WTC11 (cell line): ENCODE data around the gene TIMM50. TPM values are rescaled to one million over a fixed set of nuclear protein-coding genes. Genes with fewer than 3 reads are reported as not detected.

Source experiments
- ATAC-seq: fragments of 200-7000 bp; cut with Tn5 transposase; 2 replicates; pipeline ENCODE4 v1.10.0; 2021; ENCODE audit warnings: mild to moderate bottlenecking, moderate library complexity
- CTCF ChIA-PET: fragments of 300-600 bp; sonication (Branson Sonifier 250); formaldehyde crosslinking; loops from one replicate; lab custom pipeline; 2021; ENCODE audit warnings: antibody characterized with exemption; lab: Charles Lee
- POLR2A ChIA-PET: fragments of 350-600 bp; sonication (Branson Sonifier 250); formaldehyde crosslinking; loops from one replicate; lab custom pipeline; 2021; ENCODE audit warnings: antibody characterized with exemption; lab: Charles Lee
- DNase-seq: peaks from one replicate; pipeline ENCODE4 v3.0.0; 2021; ENCODE audit warnings: low spot score
- H3K27ac Mint-ChIP-seq: 2 replicates; pipeline ENCODE4 v1.8.0; 2021; ENCODE audit warnings: mixed read lengths
- H3K27me3 Mint-ChIP-seq: 2 replicates; pipeline ENCODE4 v1.8.0; 2021; ENCODE audit warnings: low read depth, mild to moderate bottlenecking, moderate library complexity, mixed read lengths
- H3K36me3 Mint-ChIP-seq: 2 replicates; pipeline ENCODE4 v1.8.0; 2021; ENCODE audit warnings: mixed read lengths
- H3K4me1 Mint-ChIP-seq: 2 replicates; pipeline ENCODE4 v1.8.0; 2022; ENCODE audit warnings: mixed read lengths
- H3K4me3 Mint-ChIP-seq: 2 replicates; pipeline ENCODE4 v1.8.0; 2021; ENCODE audit warnings: mild to moderate bottlenecking, moderate library complexity, mixed read lengths
- H3K9me3 Mint-ChIP-seq: 2 replicates; pipeline ENCODE4 v1.8.0; 2021; ENCODE audit warnings: mixed read lengths
- ATF2 ChIP-seq: sonication (generic); formaldehyde crosslinking; IDR thresholded peaks from 2 replicates; pipeline ENCODE4 v1.8.1; 2022; ENCODE audit warnings: low read depth, missing genetic modification reagents, borderline replicate concordance
- CBFB ChIP-seq: sonication (generic); formaldehyde crosslinking; IDR thresholded peaks from 2 replicates; pipeline ENCODE4 v1.8.1; 2022; ENCODE audit warnings: mild to moderate bottlenecking, low read depth, missing genetic modification reagents
- CREM ChIP-seq: sonication (generic); formaldehyde crosslinking; IDR thresholded peaks from 2 replicates; pipeline ENCODE4 v1.8.1; 2022; ENCODE audit warnings: mild to moderate bottlenecking, missing genetic modification reagents, moderate library complexity
- E2F1 ChIP-seq: sonication (generic); formaldehyde crosslinking; IDR thresholded peaks from 2 replicates; pipeline ENCODE4 v1.8.0; 2022; ENCODE audit warnings: mild to moderate bottlenecking, missing genetic modification reagents
- E2F4 ChIP-seq: sonication (generic); formaldehyde crosslinking; IDR thresholded peaks from 2 replicates; pipeline ENCODE4 v1.8.1; 2022; ENCODE audit warnings: low read depth, mild to moderate bottlenecking, moderate library complexity, missing genetic modification reagents, borderline replicate concordance
- ETV6 ChIP-seq: sonication (generic); formaldehyde crosslinking; IDR thresholded peaks from 2 replicates; pipeline ENCODE4 v1.8.1; 2022; ENCODE audit warnings: mild to moderate bottlenecking, missing genetic modification reagents
- FOXJ3 ChIP-seq: sonication (generic); formaldehyde crosslinking; IDR thresholded peaks from 2 replicates; pipeline ENCODE4 v1.9.0; 2021; ENCODE audit warnings: missing genetic modification reagents, mild to moderate bottlenecking, borderline replicate concordance
- FOXP1 ChIP-seq: sonication (generic); formaldehyde crosslinking; IDR thresholded peaks from 2 replicates; pipeline ENCODE4 v1.8.0; 2022; ENCODE audit warnings: missing genetic modification reagents, mild to moderate bottlenecking, moderate library complexity, borderline replicate concordance
- FOXP4 ChIP-seq: sonication (generic); formaldehyde crosslinking; IDR thresholded peaks from 2 replicates; pipeline ENCODE4 v1.8.0; 2022; ENCODE audit warnings: mild to moderate bottlenecking, missing genetic modification reagents
- GRHL2 ChIP-seq: fragments of 250-450 bp; sonication (Bioruptor Pico); IDR thresholded peaks from 2 replicates; pipeline ENCODE4 v1.8.0; 2022; ENCODE audit warnings: mild to moderate bottlenecking, moderate library complexity; ENCODE audit not compliant: insufficient replicate concordance, severe bottlenecking
- IRF2 ChIP-seq: sonication (generic); formaldehyde crosslinking; IDR thresholded peaks from 2 replicates; pipeline ENCODE4 v1.8.0; 2022; ENCODE audit warnings: low read depth, missing genetic modification reagents, borderline replicate concordance
- JAZF1 ChIP-seq: fragments of 250-450 bp; sonication (Bioruptor Pico); IDR thresholded peaks from 2 replicates; pipeline ENCODE4 v1.9.0; 2021; ENCODE audit warnings: moderate library complexity, mild to moderate bottlenecking, inconsistent platforms
- JUN ChIP-seq: sonication (generic); formaldehyde crosslinking; IDR thresholded peaks from 2 replicates; pipeline ENCODE4 v1.8.0; 2023; ENCODE audit warnings: mild to moderate bottlenecking, missing genetic modification reagents
- MLX ChIP-seq: sonication (generic); formaldehyde crosslinking; IDR thresholded peaks from 2 replicates; pipeline ENCODE4 v1.8.1; 2023; ENCODE audit warnings: mild to moderate bottlenecking, missing genetic modification reagents, moderate library complexity
- MXD4 ChIP-seq: fragments of 250-450 bp; sonication (Bioruptor Pico); IDR thresholded peaks from 2 replicates; pipeline ENCODE4 v1.8.0; 2021; ENCODE audit warnings: mild to moderate bottlenecking, moderate library complexity, borderline replicate concordance
- NR3C1 ChIP-seq: sonication (generic); formaldehyde crosslinking; conservative IDR thresholded peaks from 2 replicates; pipeline ENCODE4 v1.8.1; 2023; ENCODE audit warnings: low read depth, mild to moderate bottlenecking, missing genetic modification reagents
- PREB ChIP-seq: sonication (generic); formaldehyde crosslinking; IDR thresholded peaks from 2 replicates; pipeline ENCODE4 v1.8.1; 2022; ENCODE audit warnings: mild to moderate bottlenecking, missing genetic modification reagents, moderate library complexity, borderline replicate concordance
- RORB ChIP-seq: fragments of 250-450 bp; sonication (Bioruptor Pico); IDR thresholded peaks from 2 replicates; pipeline ENCODE4 v1.9.0; 2021; ENCODE audit warnings: mild to moderate bottlenecking
- TEAD4 ChIP-seq: sonication (generic); formaldehyde crosslinking; IDR thresholded peaks from 2 replicates; pipeline ENCODE4 v1.8.0; 2022; ENCODE audit warnings: mild to moderate bottlenecking, missing genetic modification reagents
- ZBTB43 ChIP-seq: sonication (generic); formaldehyde crosslinking; IDR thresholded peaks from 2 replicates; pipeline ENCODE4 v1.8.1; 2023; ENCODE audit warnings: mild to moderate bottlenecking, missing genetic modification reagents
- ZNF121 ChIP-seq: sonication (generic); formaldehyde crosslinking; IDR thresholded peaks from 2 replicates; pipeline ENCODE4 v1.8.0; 2023; ENCODE audit warnings: missing genetic modification reagents
- ZNF263 ChIP-seq: sonication (generic); formaldehyde crosslinking; IDR thresholded peaks from 2 replicates; pipeline ENCODE4 v1.8.1; 2022; ENCODE audit warnings: low read depth, mild to moderate bottlenecking, moderate library complexity, missing genetic modification reagents
- ZNF396 ChIP-seq: fragments of 250-450 bp; sonication (Bioruptor Pico); IDR thresholded peaks from 2 replicates; pipeline ENCODE4 v1.8.0; 2021; ENCODE audit warnings: mild to moderate bottlenecking, moderate library complexity, borderline replicate concordance
- total RNA-seq: library from RNA; stranded (reverse); gene quantifications from 3 replicates; pipeline ENCODE4 v1.2.3, GENCODE V29; 2021
- TF ChIP-seq, protein P1 (sequence below): sonication (generic); formaldehyde crosslinking; IDR thresholded peaks from 2 replicates; pipeline ENCODE4 v1.8.0; 2022; ENCODE audit warnings: mild to moderate bottlenecking, missing genetic modification reagents

The TIMM50 gene
- total RNA-seq, 1 experiment from 2014 or later, result 154 TPM

GRCh38 chr19:39524495-39524894 is 43.9 kb downstream of the TIMM50 start:
- ChIA-PET CTCF (interaction anchor here (1.2 to 2.5 kb wide), 3 partner anchors 10 to 50 kb away, joined by 3 to 15 read pairs (median 3); no protein-coding TSS in a partner anchor), POLR2A (interaction anchor here (0.6 kb wide), 1 partner anchor 27 kb away, joined by 3 read pairs; no protein-coding TSS in a partner anchor)
- H3K9me3 Mint-ChIP-seq, result no peaks in the 10 kb centered on the region
- no peaks in the 10 kb centered on the region for H3K27me3 Mint-ChIP-seq
- no peak for DNase-seq
- H3K27ac Mint-ChIP-seq, result no peak overlapping the region
- H3K4me1 Mint-ChIP-seq, result no peaks in the 10 kb centered on the region
- peaks cover 11% of the 10 kb centered on the region for H3K36me3 Mint-ChIP-seq
- no peak for ATAC-seq
- TF ChIP-seq NR3C1 (CRISPR knock-in tag) (no peak), CBFB (CRISPR knock-in tag) (no peak), RORB (CRISPR knock-in tag) (no peak), ATF2 (CRISPR knock-in tag) (no peak), FOXJ3 (no peak), FOXP1 (no peak), ZNF121 (CRISPR knock-in tag) (no peak), MXD4 (CRISPR knock-in tag) (no peak), E2F4 (no peak), FOXP4 (CRISPR knock-in tag) (no peak), E2F1 (no peak), CREM (CRISPR knock-in tag) (no peak)
- no peak overlapping the region for H3K4me3 Mint-ChIP-seq

- Mint-ChIP-seq H3K27me3 (no peaks in the 10 kb centered on the region), H3K4me3 (no peak overlapping the region), H3K27ac (no peak overlapping the region), H3K36me3 (peaks cover 11% of the 10 kb centered on the region), H3K4me1 (no peaks in the 10 kb centered on the region), H3K9me3 (no peaks in the 10 kb centered on the region)
- ATAC-seq (no peak), DNase-seq (no peak)
- POLR2A ChIA-PET, result interaction anchor here (0.6 kb wide), 1 partner anchor 339 kb away, joined by 4 read pairs; no protein-coding TSS in a partner anchor
- no peak for TF ChIP-seq PREB (CRISPR knock-in tag)
- CTCF ChIA-PET, result interaction anchor here (0.7 to 2.5 kb wide), 3 partner anchors 11 to 50 kb away, joined by 3 to 15 read pairs (median 3); no protein-coding TSS in a partner anchor
Observed at GRCh38 chr19:39525205-39525604, 44.6 kb downstream of the TIMM50 start.

- Mint-ChIP-seq H3K27ac (no peak overlapping the region), H3K4me1 (peaks cover 6% of the 10 kb centered on the region), H3K27me3 (peaks cover 10% of the 10 kb centered on the region), H3K36me3 (no peaks in the 10 kb centered on the region), H3K4me3 (peak overlapping the region; percentile 91), H3K9me3 (no peaks in the 10 kb centered on the region)
- no peak for DNase-seq
- no peak for ATAC-seq
- CTCF ChIA-PET, result interaction anchor here (0.7 to 3.5 kb wide), 19 partner anchors 11 to 140 kb away, joined by 3 to 66 read pairs (median 5); partner anchors contain the start of genes MED29, PAF1, PLEKHG2 and SELENOV
- POLR2A ChIA-PET, result interaction anchor here (0.9 to 1.1 kb wide), 2 partner anchors 17 to 58 kb away, joined by 3 to 6 read pairs; partner anchors contain the start of gene SELENOV
- TF ChIP-seq IRF2 (no peak), ZBTB43 (CRISPR knock-in tag) (no peak), ZNF396 (no peak), MLX (CRISPR knock-in tag) (no peak), TEAD4 (CRISPR knock-in tag) (no peak), GRHL2 (CRISPR knock-in tag) (no peak), JUN (CRISPR knock-in tag) (no peak), ZNF263 (CRISPR knock-in tag) (no peak), JAZF1 (CRISPR knock-in tag) (no peak), ETV6 (CRISPR knock-in tag) (no peak)
- TF ChIP-seq, protein P1, sequence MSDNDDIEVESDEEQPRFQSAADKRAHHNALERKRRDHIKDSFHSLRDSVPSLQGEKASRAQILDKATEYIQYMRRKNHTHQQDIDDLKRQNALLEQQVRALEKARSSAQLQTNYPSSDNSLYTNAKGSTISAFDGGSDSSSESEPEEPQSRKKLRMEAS (CRISPR knock-in tag), result no peak
Observed at GRCh38 chr19:39531834-39532232, 51.2 kb downstream of the TIMM50 start.
